SK-N-SH (cell line): Measurements from ENCODE around the gene MAN2A1. TPM values are rescaled to one million over a fixed set of nuclear protein-coding genes. Genes with fewer than 3 reads are reported as not detected.

ENCODE experiments used
- CTCF ChIA-PET: fragments of 300-600, 350-600 bp; formaldehyde crosslinking; extraction: SDS; loops from one replicate; lab custom pipeline; 2021; lab: Yijun Ruan, JAX
- POLR2A ChIA-PET: fragments of 350-600 bp; sonication (Branson Sonifier 250); formaldehyde crosslinking; extraction: SDS; loops from one replicate; lab custom pipeline; 2020; ENCODE audit warnings: antibody characterized with exemption, inconsistent platforms; lab: Yijun Ruan, JAX
- DNase-seq: peaks from one replicate; pipeline ENCODE4 v3.0.0; 2012
- H2AFZ ChIP-seq: fragments of 200-600 bp; sonication (generic); 2 replicates; pipeline ENCODE4 v1.8.1; 2016; ENCODE audit warnings: antibody characterized with exemption, mild to moderate bottlenecking, low read depth
- H3F3A ChIP-seq: fragments of 200-600 bp; sonication (generic); replicated peaks from 2 replicates; pipeline ENCODE3; 2016; ENCODE audit warnings: antibody characterized with exemption, mild to moderate bottlenecking; ENCODE audit not compliant: insufficient read depth
- H3K27ac ChIP-seq, 2 experiments: fragments of 200-500 bp in 1 of 2; fragments of 200-600 bp in 1 of 2; sonication (Bioruptor generic) in 1 of 2; sonication (generic), shearing (Covaris generic) in 1 of 2; 2 replicates each; pipeline versions ENCODE4 v1.5.1 to v1.6.1; 2014 to 2016; ENCODE audit warnings: low read depth in 2 of 2, inconsistent platforms in 1 of 2, low read length in 1 of 2, mild to moderate bottlenecking in 1 of 2, mixed read lengths in 1 of 2
- H3K27me3 ChIP-seq: fragments of 200-600 bp; sonication (generic), shearing (Covaris generic); 2 replicates; pipeline ENCODE4 v1.6.1; 2016; ENCODE audit warnings: mixed run types; ENCODE audit not compliant: insufficient read depth
- H3K36me3 ChIP-seq, 2 experiments: fragments of 200-500 bp in 1 of 2; fragments of 200-600 bp in 1 of 2; sonication (Bioruptor generic) in 1 of 2; sonication (generic) in 1 of 2; replicated peaks in 1 of 2; 2 replicates each; pipeline versions ENCODE3 to v1.5.1; 2014 to 2016; ENCODE audit warnings: low read length in 1 of 2, mild to moderate bottlenecking in 1 of 2; ENCODE audit not compliant: insufficient read depth in 2 of 2, control insufficient read depth in 1 of 2
- H3K4me1 ChIP-seq, 2 experiments: fragments of 200-500 bp in 1 of 2; fragments of 200-600 bp in 1 of 2; sonication (Bioruptor generic) in 1 of 2; sonication (generic), shearing (Covaris generic) in 1 of 2; 2 replicates each; pipeline versions ENCODE4 v1.5.1 to v1.6.1; 2014 to 2016; ENCODE audit warnings: low read depth in 1 of 2, low read length in 1 of 2, mixed run types in 1 of 2; ENCODE audit not compliant: insufficient read depth in 2 of 2, control insufficient read depth in 1 of 2
- H3K4me2 ChIP-seq: fragments of 200-600 bp; sonication (generic), shearing (Covaris generic); 2 replicates; pipeline ENCODE4 v1.6.1; 2017; ENCODE audit warnings: mixed run types
- H3K4me3 ChIP-seq, 2 experiments: fragments of 200-500 bp in 1 of 2; fragments of 200-600 bp in 1 of 2; sonication (Bioruptor generic) in 1 of 2; sonication (generic), shearing (Covaris generic) in 1 of 2; 2 replicates each; pipeline versions ENCODE4 v1.5.1 to v1.8.1; 2014 to 2016; ENCODE audit warnings: low read depth in 2 of 2, inconsistent platforms in 1 of 2, low read length in 1 of 2, mild to moderate bottlenecking in 1 of 2, mixed read lengths in 1 of 2, moderate library complexity in 1 of 2
- H3K79me2 ChIP-seq: fragments of 200-600 bp; sonication (generic); 2 replicates; pipeline ENCODE4 v1.8.1; 2017; ENCODE audit warnings: mild to moderate bottlenecking; ENCODE audit not compliant: insufficient read depth
- H3K9ac ChIP-seq: fragments of 200-600 bp; sonication (generic); 2 replicates; pipeline ENCODE4 v1.6.1; 2017; ENCODE audit warnings: mixed run types
- H3K9me2 ChIP-seq: fragments of 200-600 bp; sonication (generic); 2 replicates; pipeline ENCODE4 v1.6.1; 2017; ENCODE audit warnings: mixed run types
- H3K9me3 ChIP-seq: fragments of 200-600 bp; sonication (generic); 2 replicates; pipeline ENCODE4 v1.6.1; 2017; ENCODE audit warnings: mixed run types, mild to moderate bottlenecking, moderate library complexity
- H4K20me1 ChIP-seq: fragments of 200-600 bp; sonication (generic); 2 replicates; pipeline ENCODE4 v1.6.1; 2017; ENCODE audit warnings: mild to moderate bottlenecking, mixed run types; ENCODE audit not compliant: insufficient read depth
- CHD2 ChIP-seq: fragments of 150-350 bp; IDR thresholded peaks from 2 replicates; pipeline ENCODE4 v1.6.1; 2018; ENCODE audit warnings: low read length; ENCODE audit not compliant: partially characterized antibody
- ELF1 ChIP-seq: IDR thresholded peaks from 2 replicates; pipeline ENCODE4 v1.4.0; 2012
- EP300 ChIP-seq, 2 experiments: IDR thresholded peaks; 2 replicates each; pipeline versions ENCODE4 v1.4.0 to v1.6.1; 2012; ENCODE audit warnings: borderline replicate concordance in 1 of 2, low read depth in 1 of 2, low read length in 1 of 2
- EZH2phosphoT487 ChIP-seq: fragments of 200-600 bp; sonication (generic); IDR thresholded peaks from 2 replicates; pipeline ENCODE4 v1.6.1; 2017; ENCODE audit warnings: low read depth, mixed run types, mild to moderate bottlenecking, antibody characterized with exemption, moderate library complexity, borderline replicate concordance
- FOSL2 ChIP-seq: IDR thresholded peaks from 2 replicates; pipeline ENCODE4 v1.4.0; 2012; ENCODE audit warnings: low read depth, mild to moderate bottlenecking, moderate library complexity, borderline replicate concordance
- FOXJ3 ChIP-seq: sonication (generic); formaldehyde crosslinking; IDR thresholded peaks from 2 replicates; pipeline ENCODE4 v1.5.1; 2020; ENCODE audit warnings: mild to moderate bottlenecking, missing genetic modification reagents
- GABPA ChIP-seq: IDR thresholded peaks from 2 replicates; pipeline ENCODE4 v1.4.0; 2012; ENCODE audit warnings: low read depth, mild to moderate bottlenecking
- GATA2 ChIP-seq: sonication (generic); formaldehyde crosslinking; IDR thresholded peaks from 2 replicates; pipeline ENCODE4 v1.5.0; 2020; ENCODE audit warnings: mild to moderate bottlenecking, missing genetic modification reagents
- IRF3 ChIP-seq: fragments of 150-350 bp; IDR thresholded peaks from 2 replicates; pipeline ENCODE4 v1.6.1; 2016; ENCODE audit warnings: mild to moderate bottlenecking, low read depth, low read length
- JUND ChIP-seq: IDR thresholded peaks from 2 replicates; pipeline ENCODE4 v1.4.0; 2012
- MEF2A ChIP-seq: IDR thresholded peaks from 2 replicates; pipeline ENCODE4 v1.4.0; 2012; ENCODE audit warnings: low read depth, borderline replicate concordance
- MXI1 ChIP-seq: IDR thresholded peaks from 2 replicates; pipeline ENCODE4 v1.6.1; 2012; ENCODE audit warnings: mild to moderate bottlenecking, low read depth, low read length, improper control_type of control experiment
- NRF1 ChIP-seq: IDR thresholded peaks from 2 replicates; pipeline ENCODE4 v1.6.1; 2012; ENCODE audit warnings: low read depth, mild to moderate bottlenecking, low read length
- PBX3 ChIP-seq: IDR thresholded peaks from 2 replicates; pipeline ENCODE4; 2012
- POLR2AphosphoS5 ChIP-seq: IDR thresholded peaks from 2 replicates; pipeline ENCODE4 v1.6.1; 2012; ENCODE audit warnings: low read depth, low read length
- RAD21 ChIP-seq: IDR thresholded peaks from 2 replicates; pipeline ENCODE4 v1.6.1; 2012; ENCODE audit warnings: mild to moderate bottlenecking, low read length
- RCOR1 ChIP-seq: fragments of 150-350 bp; IDR thresholded peaks from 2 replicates; pipeline ENCODE4 v1.6.1; 2017; ENCODE audit warnings: antibody characterized with exemption, low read length
- RXRA ChIP-seq: IDR thresholded peaks from 2 replicates; pipeline ENCODE4 v1.4.0; 2012; ENCODE audit warnings: low read depth, mild to moderate bottlenecking, borderline replicate concordance
- SIN3A ChIP-seq: IDR thresholded peaks from 2 replicates; pipeline ENCODE4 v1.6.1; 2012; ENCODE audit warnings: low read depth, mild to moderate bottlenecking, low read length, moderate library complexity, borderline replicate concordance
- TAF1 ChIP-seq: IDR thresholded peaks from 2 replicates; pipeline ENCODE4 v1.6.1; 2012; ENCODE audit warnings: low read depth, mild to moderate bottlenecking, low read length, moderate library complexity, borderline replicate concordance
- TEAD4 ChIP-seq: IDR thresholded peaks from 2 replicates; pipeline ENCODE4 v1.4.0; 2012; ENCODE audit warnings: mild to moderate bottlenecking, borderline replicate concordance; ENCODE audit not compliant: insufficient read depth
- USF2 ChIP-seq: fragments of 150-350 bp; IDR thresholded peaks from 2 replicates; pipeline ENCODE4 v1.6.1; 2017; ENCODE audit warnings: antibody characterized with exemption, low read length, low read depth, borderline replicate concordance
- YY1 ChIP-seq: IDR thresholded peaks from 2 replicates; pipeline ENCODE4 v1.4.0; 2012; ENCODE audit warnings: low read depth, mild to moderate bottlenecking
- ZBTB33 ChIP-seq: IDR thresholded peaks from 2 replicates; pipeline ENCODE4 v1.4.0; 2012; ENCODE audit warnings: low read depth, borderline replicate concordance
- WGBS: methylation state at CpG from one replicate; pipeline ENCODE4 v1.1.6; 2017; ENCODE audit warnings: low lambda C conversion rate; 5-methylcytosine and 5-hydroxymethylcytosine counted together
- polyA plus RNA-seq, 3 experiments: library from polyadenylated mRNA; depleted of rRNA; stranded (reverse); fragments of >200 nt; gene quantifications; 2 replicates each; pipeline ENCODE4 v1.2.3, GENCODE V29; 2012
- TF ChIP-seq, protein P1 (sequence below): fragments of 200-600 bp; sonication (generic); IDR thresholded peaks from 2 replicates; pipeline ENCODE4 v1.6.1; 2017; ENCODE audit warnings: antibody characterized with exemption, mild to moderate bottlenecking, moderate library complexity
- TF ChIP-seq, protein P2 (sequence below): IDR thresholded peaks from 2 replicates; pipeline ENCODE4 v1.4.0; 2012; ENCODE audit warnings: low read depth

MAN2A1 gene
- polyA plus RNA-seq, 1 of the 3 experiments (the other 2 are of a cell fraction) = 19.7 TPM

GRCh38 chr5:109688970-109689739, 572 bp upstream of the MAN2A1 start:
- peak overlapping the region; percentile 78 to 93 for H3K4me3 ChIP-seq
- peak; percentile 96 for DNase-seq
- no peaks in the 10 kb centered on the region for H3K36me3 ChIP-seq
- peak overlapping the region; percentile 86 for H3K9ac ChIP-seq
- peak overlapping the region; percentile 89 to 95 for H3K27ac ChIP-seq
- peak overlapping the region; percentile 93 for H2AFZ ChIP-seq
- no peaks in the 10 kb centered on the region for H3K9me3 ChIP-seq
- 15% methylated on average over 12 of the region's 68 CpGs for WGBS
- H4K20me1 ChIP-seq = peaks cover 23% of the 10 kb centered on the region
- peak overlapping the region; percentile 90 for H3K4me2 ChIP-seq
- no peaks in the 10 kb centered on the region for H3K27me3 ChIP-seq
- CTCF ChIA-PET = interaction anchor here (0.6 to 2.9 kb wide), 16 partner anchors 9 to 1208 kb away, joined by 3 to 11 read pairs (median 3); no protein-coding TSS in a partner anchor
- H3K9me2 ChIP-seq = no peaks in the 10 kb centered on the region
- POLR2A ChIA-PET = interaction anchor here (1.1 kb wide), 1 partner anchor 1047 kb away, joined by 3 read pairs; no protein-coding TSS in a partner anchor
- peaks cover 13% of the 10 kb centered on the region for H3F3A ChIP-seq
- peaks cover 2 to 25% of the 10 kb centered on the region in 2 experiments; a peak in 3 of 4 replicates for H3K4me1 ChIP-seq
- peaks cover 40% of the 10 kb centered on the region for H3K79me2 ChIP-seq
- TF ChIP-seq JUND (no peak), GABPA (no peak), SIN3A (peak; percentile 65; the same call in 1 of the 2 replicates), RCOR1 (no peak), TEAD4 (no peak), MXI1 (peak; percentile 65; the same call in 1 of the 2 replicates), EZH2phosphoT487 (no peak), RXRA (no peak), RAD21 (no peak; the same call in 1 of the 2 replicates), EP300 (IDR thresholded peaks at IDR 0.05; ENCODE audit: borderline replicate concordance in 1 of 2, low read depth in 1 of 2, low read length in 1 of 2) (peak in 1 of 2 experiments; percentile 47; a peak in 2 of 4 replicates), NRF1 (peak; percentile 47), GATA2 (no peak), PBX3 (no peak), MEF2A (no peak), CHD2 (no peak), ELF1 (peak; percentile 21; the same call in 1 of the 2 replicates), TAF1 (peak; percentile 91), FOXJ3 (CRISPR knock-in tag) (no peak), ZBTB33 (no peak), POLR2AphosphoS5 (peak; percentile 92), FOSL2 (no peak), IRF3 (no peak), YY1 (no peak), USF2 (no peak)
- TF ChIP-seq, protein P1, sequence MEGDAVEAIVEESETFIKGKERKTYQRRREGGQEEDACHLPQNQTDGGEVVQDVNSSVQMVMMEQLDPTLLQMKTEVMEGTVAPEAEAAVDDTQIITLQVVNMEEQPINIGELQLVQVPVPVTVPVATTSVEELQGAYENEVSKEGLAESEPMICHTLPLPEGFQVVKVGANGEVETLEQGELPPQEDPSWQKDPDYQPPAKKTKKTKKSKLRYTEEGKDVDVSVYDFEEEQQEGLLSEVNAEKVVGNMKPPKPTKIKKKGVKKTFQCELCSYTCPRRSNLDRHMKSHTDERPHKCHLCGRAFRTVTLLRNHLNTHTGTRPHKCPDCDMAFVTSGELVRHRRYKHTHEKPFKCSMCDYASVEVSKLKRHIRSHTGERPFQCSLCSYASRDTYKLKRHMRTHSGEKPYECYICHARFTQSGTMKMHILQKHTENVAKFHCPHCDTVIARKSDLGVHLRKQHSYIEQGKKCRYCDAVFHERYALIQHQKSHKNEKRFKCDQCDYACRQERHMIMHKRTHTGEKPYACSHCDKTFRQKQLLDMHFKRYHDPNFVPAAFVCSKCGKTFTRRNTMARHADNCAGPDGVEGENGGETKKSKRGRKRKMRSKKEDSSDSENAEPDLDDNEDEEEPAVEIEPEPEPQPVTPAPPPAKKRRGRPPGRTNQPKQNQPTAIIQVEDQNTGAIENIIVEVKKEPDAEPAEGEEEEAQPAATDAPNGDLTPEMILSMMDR = no peak
- TF ChIP-seq, protein P2, sequence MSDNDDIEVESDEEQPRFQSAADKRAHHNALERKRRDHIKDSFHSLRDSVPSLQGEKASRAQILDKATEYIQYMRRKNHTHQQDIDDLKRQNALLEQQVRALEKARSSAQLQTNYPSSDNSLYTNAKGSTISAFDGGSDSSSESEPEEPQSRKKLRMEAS = peak; percentile 61; the same call in 1 of the 2 replicates
